Activated CD4-positive, alpha-beta T cell treated with anti-CD3 and anti-CD28 coated beads, Interleukin-2, amount 50 U/mL, for 16 hours (primary cell): ENCODE measurements around the gene TRPV6.

ENCODE experiments used
- DNase-seq: peaks from one replicate; pipeline ENCODE4 v3.0.0-alpha.2; 2020

Gene TRPV6

GRCh38 chr7:142847353-142847752 lies 38.2 kb downstream of the TRPV6 start:
- DNase-seq: no peak

- DNase-seq: no peak
These were observed 43.2 kb downstream of the TRPV6 start for GRCh38 chr7:142842251-142842766.

GRCh38 chr7:142838461-142839213 lies 46.9 kb downstream of the TRPV6 start:
- DNase-seq: no peak

GRCh38 chr7:142836426-142836825 lies 49.1 kb downstream of the TRPV6 start:
- DNase-seq: no peak

GRCh38 chr7:142835487-142835886 lies 50.1 kb downstream of the TRPV6 start:
- no peak for DNase-seq

GRCh38 chr7:142833174-142834048 lies 52.1 kb downstream of the TRPV6 start:
- DNase-seq: no peak

- DNase-seq: no peak
These were observed 53.1 kb downstream of the TRPV6 start for GRCh38 chr7:142832417-142832816.

GRCh38 chr7:142827951-142828500 lies 57.5 kb downstream of the TRPV6 start:
- no peak for DNase-seq

- DNase-seq: no peak
These were observed 62.8 kb downstream of the TRPV6 start for GRCh38 chr7:142822714-142823113.
